GM21447 (cell line): ENCODE measurements around the gene LYRM4.
"Not testable (repeated sequence)": the region's sequence is repeated elsewhere in the genome, so short reads cannot be mapped to it uniquely, and the experiment has no call there.

Experiments
- ATAC-seq: cut with Tn5 transposase; IDR thresholded peaks from one replicate; pipeline ENCODE4 v1.9.1; 2021; ENCODE audit not compliant: unreplicated experiment

The LYRM4 gene

GRCh38 chr6:5083813-5084359 is 176.9 kb downstream of the LYRM4 start:
- no peak for ATAC-seq

- no peak for ATAC-seq
Observed at GRCh38 chr6:5083307-5083583, 177.5 kb downstream of the LYRM4 start.

- no peak for ATAC-seq
Observed at GRCh38 chr6:5082487-5083306, 178.1 kb downstream of the LYRM4 start.

GRCh38 chr6:5081955-5082354 is 178.8 kb downstream of the LYRM4 start:
- ATAC-seq, result no peak

- ATAC-seq, result no peak
Observed at GRCh38 chr6:5081182-5081581, 179.6 kb downstream of the LYRM4 start.

GRCh38 chr6:5080574-5080973 is 180.2 kb downstream of the LYRM4 start:
- ATAC-seq, result no peak

- ATAC-seq, result no peak
Observed at GRCh38 chr6:5079692-5080091, 181.1 kb downstream of the LYRM4 start.

- ATAC-seq, result no peak
Observed at GRCh38 chr6:5078121-5078669, 182.6 kb downstream of the LYRM4 start.

GRCh38 chr6:5076931-5077330 is 183.8 kb downstream of the LYRM4 start:
- ATAC-seq, result no peak

GRCh38 chr6:5073992-5074391 is 186.8 kb downstream of the LYRM4 start:
- no peak for ATAC-seq

GRCh38 chr6:5072440-5072839 is 188.3 kb downstream of the LYRM4 start:
- no peak for ATAC-seq

GRCh38 chr6:5071216-5071615 is 189.5 kb downstream of the LYRM4 start:
- ATAC-seq, result no peak

GRCh38 chr6:5068153-5068751 is 192.5 kb downstream of the LYRM4 start:
- ATAC-seq, result no peak

- ATAC-seq, result no peak
Observed at GRCh38 chr6:5067305-5067704, 193.4 kb downstream of the LYRM4 start.

GRCh38 chr6:5066456-5067093 is 194.2 kb downstream of the LYRM4 start:
- no peak for ATAC-seq

- no peak for ATAC-seq
Observed at GRCh38 chr6:5063617-5064016, 197.1 kb downstream of the LYRM4 start.

GRCh38 chr6:5061152-5061551 is 199.6 kb downstream of the LYRM4 start:
- no peak for ATAC-seq

- ATAC-seq, result not testable (repeated sequence)
Observed at GRCh38 chr6:5060439-5060838, 200.3 kb downstream of the LYRM4 start.

GRCh38 chr6:5059036-5059896 is 201.5 kb downstream of the LYRM4 start:
- ATAC-seq, result no peak
